Omental fat pad (tissue), 4 donors: Measurements from ENCODE around the gene BLNK. TPM values are rescaled to one million over a fixed set of nuclear protein-coding genes. Genes with fewer than 3 reads are reported as not detected.

Experiments used
- ATAC-seq: fragments of 150-250 bp; one replicate; pipeline ENCODE4 v1.9.1; 2016; ENCODE audit warnings: mild to moderate bottlenecking, moderate library complexity; ENCODE audit not compliant: low FRiP score
- DNase-seq: peaks from one replicate; pipeline ENCODE4 v3.0.0-alpha.2; 2019; ENCODE audit warnings: low spot score
- CTCF ChIP-seq, 3 donors: fragments of 450-650 bp; IDR thresholded peaks; one replicate each; pipeline ENCODE4 v1.5.1; 2016 to 2017; ENCODE audit warnings: antibody characterized with exemption in 3 of 3, mild to moderate bottlenecking in 3 of 3, moderate library complexity in 2 of 3
- total RNA-seq, 4 donors: library from RNA; depleted of rRNA; stranded (reverse); fragments of >200 nt; gene quantifications; one replicate each; pipeline ENCODE4 v1.1.0, GENCODE V29; 2016

Gene BLNK
- total RNA-seq, 4 donors from 2014 or later, result 0.48 to 5.3 (median 3.2) TPM

GRCh38 chr10:96288151-96288621, 16.8 kb upstream of the BLNK start:
- no peak for ATAC-seq
- no peak for DNase-seq
- no peak for TF ChIP-seq CTCF (IDR thresholded peaks at IDR 0.05)

GRCh38 chr10:96287392-96288105, 16.2 kb upstream of the BLNK start:
- no peak for TF ChIP-seq CTCF (IDR thresholded peaks at IDR 0.05)

GRCh38 chr10:96285331-96285752, 14.0 kb upstream of the BLNK start:
- DNase-seq, result no peak
- ATAC-seq, result no peak
- no peak for TF ChIP-seq CTCF (IDR thresholded peaks at IDR 0.05)

More at GRCh38 chr10:96287392-96288105, 16.2 kb upstream of the BLNK start:
- DNase-seq (no peak), ATAC-seq (no peak)

- ATAC-seq (no peak), DNase-seq (no peak)
- no peak for TF ChIP-seq CTCF (IDR thresholded peaks at IDR 0.05)
These were observed 12.4 kb upstream of the BLNK start for GRCh38 chr10:96283756-96284155.

GRCh38 chr10:96283351-96283750, 12.0 kb upstream of the BLNK start:
- no peak for ATAC-seq

DNA sequence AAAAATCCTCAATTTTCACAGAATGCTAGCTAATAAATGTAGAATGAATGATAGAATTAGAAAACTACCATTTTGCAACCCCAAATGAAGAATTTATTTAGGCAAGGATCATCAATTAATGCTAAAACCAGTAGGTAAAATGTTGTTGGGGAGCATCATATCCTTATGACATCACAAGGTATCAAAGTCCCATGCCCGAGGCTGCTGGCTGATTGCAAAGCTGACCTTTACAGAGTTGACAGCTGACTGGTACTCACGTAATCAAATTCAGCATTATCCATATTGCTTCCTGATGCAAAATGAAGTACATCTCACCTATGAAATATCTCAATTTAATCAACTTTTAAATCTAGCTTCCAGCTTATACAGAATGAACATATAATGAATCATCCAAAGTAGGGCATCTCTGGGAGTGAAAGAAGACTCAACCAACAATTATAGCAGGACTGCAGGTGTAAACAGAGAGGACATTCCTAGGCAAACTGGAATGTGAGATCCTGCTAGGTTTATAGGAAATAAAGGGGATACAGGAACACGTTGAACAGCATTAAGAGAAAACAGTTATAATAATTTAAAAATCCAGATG, 10.2 kb upstream of the BLNK start:
- ATAC-seq, result no peak
- DNase-seq, result no peak

More at GRCh38 chr10:96283351-96283750, 12.0 kb upstream of the BLNK start:
- DNase-seq, result no peak
- TF ChIP-seq CTCF (IDR thresholded peaks at IDR 0.05), result no peak

More for the DNA sequence above, 10.2 kb upstream of the BLNK start:
- TF ChIP-seq CTCF (IDR thresholded peaks at IDR 0.05), result no peak
